Measurements from ENCODE around the gene ANKFY1. TPM values are rescaled to one million over a fixed set of nuclear protein-coding genes. Genes with fewer than 3 reads are reported as not detected.
A peak's percentile ranks its signal among the peaks of the same experiment; 100 is the strongest.

The ANKFY1 gene
- total RNA-seq, 4 donors from 2014 or later = 30.7 to 35.7 (median 32.7) TPM

- intact Hi-C loops (cut with DNase I; ENCODE audit: low total_unique reads) = no loop called here
- H3K4me3 ChIP-seq (ENCODE audit: low read depth, poor library complexity, severe bottlenecking) = no peak overlapping the region
- no peak for TF ChIP-seq CTCF (IDR thresholded peaks at IDR 0.05)
- no peak for TF ChIP-seq POLR2A (IDR thresholded peaks at IDR 0.05)
- WGBS, 2 donors = 85 to 87% methylated on average over 2 of the region's 2 CpGs
- no peak for DNase-seq (ENCODE audit: low spot score in 2 of 2)
Observed at GRCh38 chr17:4250887-4251286, 12.9 kb downstream of the ANKFY1 start.

GRCh38 chr17:4249452-4250029 is 14.2 kb downstream of the ANKFY1 start:
- DNase-seq (ENCODE audit: low spot score in 2 of 2) = no peak
- WGBS, 2 donors = 52 to 53% methylated on average over 4 of the region's 4 CpGs

GRCh38 chr17:4248504-4249277 is 15.1 kb downstream of the ANKFY1 start:
- H3K4me3 ChIP-seq (ENCODE audit: low read depth, poor library complexity, severe bottlenecking) = no peak overlapping the region
- intact Hi-C loops (cut with DNase I; ENCODE audit: low total_unique reads) = no loop called here
- DNase-seq (ENCODE audit: low spot score in 2 of 2) = no peak
- WGBS, 2 donors = 68 to 73% methylated on average over 7 of the region's 7 CpGs
- no peak for TF ChIP-seq POLR2A (IDR thresholded peaks at IDR 0.05)
- no peak for TF ChIP-seq CTCF (IDR thresholded peaks at IDR 0.05)

More at GRCh38 chr17:4249452-4250029, 14.2 kb downstream of the ANKFY1 start:
- no peak overlapping the region for H3K4me3 ChIP-seq (ENCODE audit: low read depth, poor library complexity, severe bottlenecking)
- no peak for TF ChIP-seq POLR2A (IDR thresholded peaks at IDR 0.05)
- no peak for TF ChIP-seq CTCF (IDR thresholded peaks at IDR 0.05)
- intact Hi-C loops (cut with DNase I; ENCODE audit: low total_unique reads) = no loop called here

DNA sequence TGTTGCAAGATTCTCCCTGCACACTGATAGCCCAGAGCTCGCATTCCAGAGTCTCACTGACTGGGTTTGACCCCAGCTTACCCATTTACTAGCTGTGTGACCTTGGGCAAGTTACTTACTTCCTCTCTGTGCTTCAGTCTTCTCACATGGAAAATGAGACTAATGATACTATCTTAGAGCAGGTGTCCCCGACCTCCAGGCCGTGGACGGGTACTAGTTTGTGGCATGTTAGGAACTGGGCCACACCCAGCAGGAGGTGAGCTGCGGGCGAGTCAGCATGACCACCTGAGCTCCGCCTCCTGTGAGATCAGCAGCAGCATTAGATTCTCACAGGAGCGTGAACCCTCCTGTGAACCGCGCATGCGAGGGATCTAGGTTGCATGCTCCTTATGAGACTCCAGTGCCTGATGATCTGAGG is 15.8 kb downstream of the ANKFY1 start:
- no peak overlapping the region for H3K4me3 ChIP-seq (ENCODE audit: low read depth, poor library complexity, severe bottlenecking)

GRCh38 chr17:4247361-4247970 is 16.3 kb downstream of the ANKFY1 start:
- no peak overlapping the region for H3K4me3 ChIP-seq (ENCODE audit: low read depth, poor library complexity, severe bottlenecking)
- no peak for TF ChIP-seq CTCF (IDR thresholded peaks at IDR 0.05)
- no peak for TF ChIP-seq POLR2A (IDR thresholded peaks at IDR 0.05)
- intact Hi-C loops (cut with DNase I; ENCODE audit: low total_unique reads) = no loop called here
- WGBS, 2 donors = 50 to 67% methylated on average over 5 of the region's 5 CpGs
- no peak for DNase-seq (ENCODE audit: low spot score in 2 of 2)

More for the DNA sequence above, 15.8 kb downstream of the ANKFY1 start:
- intact Hi-C loops (cut with DNase I; ENCODE audit: low total_unique reads) = no loop called here
- DNase-seq (ENCODE audit: low spot score in 2 of 2) = peak in 1 of 2 donors; percentile 58
- TF ChIP-seq POLR2A (IDR thresholded peaks at IDR 0.05) (no peak), CTCF (IDR thresholded peaks at IDR 0.05) (no peak)
- WGBS, 2 donors = 55 to 63% methylated on average over 11 of the region's 11 CpGs
